Loucy (cell line): ENCODE data around the gene POU3F1.

ENCODE experiments used
- EZH2phosphoT487 ChIP-seq: fragments of 200-600 bp; IDR thresholded peaks from 2 replicates; pipeline ENCODE4 v1.6.1; 2018; ENCODE audit warnings: antibody characterized with exemption, mild to moderate bottlenecking, moderate library complexity, borderline replicate concordance
- TF ChIP-seq, protein P1 (sequence below): fragments of 200-600 bp; sonication (generic); conservative IDR thresholded peaks from 2 replicates; pipeline ENCODE4 v1.5.1; 2014; ENCODE audit warnings: mild to moderate bottlenecking, antibody characterized with exemption, low read length

DNA sequence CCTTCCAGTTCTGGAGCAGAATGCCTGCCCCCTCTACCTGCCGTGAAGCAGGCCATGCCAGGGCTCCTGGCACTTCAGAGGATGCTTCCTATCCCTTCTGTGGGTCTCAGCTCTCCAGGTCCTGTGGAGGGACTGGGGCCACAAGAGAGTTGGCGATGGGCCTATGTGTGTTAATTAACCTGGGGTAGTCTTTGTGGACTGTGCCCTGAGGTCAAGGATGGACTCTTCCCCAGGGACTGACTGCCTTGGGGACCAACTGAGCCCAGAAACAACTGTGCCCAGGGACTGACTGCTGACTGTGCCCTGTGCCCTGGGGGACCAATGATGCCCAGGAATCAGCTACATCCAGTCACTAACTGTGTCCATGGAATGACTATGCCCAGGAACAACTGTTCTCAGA lies 37.5 kb upstream of the POU3F1 start:
- TF ChIP-seq EZH2phosphoT487: no peak
- TF ChIP-seq, protein P1, sequence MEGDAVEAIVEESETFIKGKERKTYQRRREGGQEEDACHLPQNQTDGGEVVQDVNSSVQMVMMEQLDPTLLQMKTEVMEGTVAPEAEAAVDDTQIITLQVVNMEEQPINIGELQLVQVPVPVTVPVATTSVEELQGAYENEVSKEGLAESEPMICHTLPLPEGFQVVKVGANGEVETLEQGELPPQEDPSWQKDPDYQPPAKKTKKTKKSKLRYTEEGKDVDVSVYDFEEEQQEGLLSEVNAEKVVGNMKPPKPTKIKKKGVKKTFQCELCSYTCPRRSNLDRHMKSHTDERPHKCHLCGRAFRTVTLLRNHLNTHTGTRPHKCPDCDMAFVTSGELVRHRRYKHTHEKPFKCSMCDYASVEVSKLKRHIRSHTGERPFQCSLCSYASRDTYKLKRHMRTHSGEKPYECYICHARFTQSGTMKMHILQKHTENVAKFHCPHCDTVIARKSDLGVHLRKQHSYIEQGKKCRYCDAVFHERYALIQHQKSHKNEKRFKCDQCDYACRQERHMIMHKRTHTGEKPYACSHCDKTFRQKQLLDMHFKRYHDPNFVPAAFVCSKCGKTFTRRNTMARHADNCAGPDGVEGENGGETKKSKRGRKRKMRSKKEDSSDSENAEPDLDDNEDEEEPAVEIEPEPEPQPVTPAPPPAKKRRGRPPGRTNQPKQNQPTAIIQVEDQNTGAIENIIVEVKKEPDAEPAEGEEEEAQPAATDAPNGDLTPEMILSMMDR: no peak
